Neuronal stem cell (in vitro differentiated cells): ENCODE results near the gene SAFB2.

Experiments used
- DNase-seq: peaks from one replicate; pipeline ENCODE4 v3.0.0-alpha.2; 2013; ENCODE audit warnings: low spot score
- H2AFZ ChIP-seq: one replicate; pipeline ENCODE4 v1.6.1; 2013; ENCODE audit warnings: mild to moderate bottlenecking, low read length, inconsistent platforms
- H2AK5ac ChIP-seq: 2 replicates; pipeline ENCODE4 v1.6.1; 2013; ENCODE audit warnings: low read depth, mild to moderate bottlenecking, inconsistent platforms, low read length, moderate library complexity, mixed read lengths
- H2BK120ac ChIP-seq: 2 replicates; pipeline ENCODE4 v1.6.1; 2013; ENCODE audit warnings: low read depth, mild to moderate bottlenecking, inconsistent platforms, low read length, moderate library complexity, mixed read lengths
- H2BK12ac ChIP-seq: one replicate; pipeline ENCODE4 v1.6.1; 2013; ENCODE audit warnings: low read length, inconsistent platforms
- H2BK15ac ChIP-seq: 2 replicates; pipeline ENCODE4 v1.6.1; 2013; ENCODE audit warnings: mild to moderate bottlenecking, low read length, inconsistent platforms, mixed read lengths
- H2BK5ac ChIP-seq: one replicate; pipeline ENCODE4 v1.6.1; 2013; ENCODE audit warnings: inconsistent platforms, mild to moderate bottlenecking, low read length, moderate library complexity
- H3K14ac ChIP-seq: one replicate; pipeline ENCODE4 v1.6.1; 2013; ENCODE audit warnings: low read length, inconsistent platforms
- H3K18ac ChIP-seq: 2 replicates; pipeline ENCODE4 v1.6.1; 2013; ENCODE audit warnings: low read length, inconsistent platforms
- H3K23ac ChIP-seq: 2 replicates; pipeline ENCODE4 v1.6.1; 2013; ENCODE audit warnings: low read depth, mild to moderate bottlenecking, mixed read lengths, low read length, inconsistent platforms; ENCODE audit not compliant: poor library complexity
- H3K27ac ChIP-seq: replicated peaks from 3 replicates; pipeline ENCODE4 v1.5.1; 2013; ENCODE audit warnings: low read length, inconsistent platforms
- H3K27me3 ChIP-seq, 3 experiments: 2 replicates each; pipeline ENCODE4 v1.6.1; 2013; ENCODE audit warnings: low read length in 3 of 3, mild to moderate bottlenecking in 2 of 3, inconsistent platforms in 1 of 3, low read depth in 1 of 3, mixed read lengths in 1 of 3, moderate library complexity in 1 of 3; ENCODE audit not compliant: control insufficient read depth in 3 of 3, insufficient read depth in 3 of 3
- H3K36me3 ChIP-seq, 2 donors: replicated peaks in 1 of 2; 2 replicates each; pipeline ENCODE4 v1.6.1; 2013; ENCODE audit warnings: low read length in 2 of 2; ENCODE audit not compliant: control insufficient read depth in 2 of 2, insufficient read depth in 2 of 2
- H3K4ac ChIP-seq: 2 replicates; pipeline ENCODE4 v1.6.1; 2013; ENCODE audit warnings: inconsistent platforms, mild to moderate bottlenecking, low read length, moderate library complexity
- H3K4me1 ChIP-seq, 2 donors: 1 replicate in 1 of 2; 2 replicates in 1 of 2; pipeline ENCODE4 v1.6.1; 2013; ENCODE audit warnings: low read length in 2 of 2, low read depth in 1 of 2; ENCODE audit not compliant: control insufficient read depth in 2 of 2, insufficient read depth in 1 of 2
- H3K4me2 ChIP-seq: one replicate; pipeline ENCODE4 v1.6.1; 2013; ENCODE audit warnings: mild to moderate bottlenecking, low read length, inconsistent platforms; ENCODE audit not compliant: insufficient read depth, poor library complexity, severe bottlenecking
- H3K4me3 ChIP-seq, 2 donors: 2 replicates each; pipeline ENCODE4 v1.5.1; 2013; ENCODE audit warnings: low read length in 2 of 2, mild to moderate bottlenecking in 2 of 2, inconsistent platforms in 1 of 2, moderate library complexity in 1 of 2
- H3K79me1 ChIP-seq: one replicate; pipeline ENCODE4 v1.6.1; 2013; ENCODE audit warnings: low read depth, mild to moderate bottlenecking, inconsistent platforms, low read length, moderate library complexity
- H3K9ac ChIP-seq: one replicate; pipeline ENCODE4 v1.6.1; 2013; ENCODE audit warnings: mild to moderate bottlenecking, low read depth, low read length, inconsistent platforms; ENCODE audit not compliant: poor library complexity
- H3K9me3 ChIP-seq, 2 donors: replicated peaks in 1 of 2; 2 replicates each; pipeline versions ENCODE3 to v1.6.1; 2013; ENCODE audit warnings: low read length in 2 of 2, mild to moderate bottlenecking in 2 of 2, inconsistent platforms in 1 of 2, low read depth in 1 of 2, mixed read lengths in 1 of 2, moderate library complexity in 1 of 2; ENCODE audit not compliant: control insufficient read depth in 2 of 2, insufficient read depth in 1 of 2
- H4K8ac ChIP-seq: one replicate; pipeline ENCODE4 v1.6.1; 2013; ENCODE audit warnings: low read depth, mild to moderate bottlenecking, inconsistent platforms, low read length, moderate library complexity
- H4K91ac ChIP-seq: one replicate; pipeline ENCODE4 v1.6.1; 2013; ENCODE audit warnings: low read length, low read depth, mild to moderate bottlenecking, inconsistent platforms; ENCODE audit not compliant: poor library complexity
- WGBS, 2 donors: extraction: QIAGEN DNeasy Blood & Tissue Kit; methylation state at CpG; one replicate each; pipeline ENCODE4 v1.1.7; 2013; ENCODE audit warnings: missing lambda C conversion rate in 2 of 2, mixed read lengths in 1 of 2; ENCODE audit not compliant: insufficient read length in 2 of 2, insufficient replicate concordance in 1 of 2; ENCODE audit errors: extremely low coverage in 2 of 2; 5-methylcytosine and 5-hydroxymethylcytosine counted together

SAFB2 gene

DNA sequence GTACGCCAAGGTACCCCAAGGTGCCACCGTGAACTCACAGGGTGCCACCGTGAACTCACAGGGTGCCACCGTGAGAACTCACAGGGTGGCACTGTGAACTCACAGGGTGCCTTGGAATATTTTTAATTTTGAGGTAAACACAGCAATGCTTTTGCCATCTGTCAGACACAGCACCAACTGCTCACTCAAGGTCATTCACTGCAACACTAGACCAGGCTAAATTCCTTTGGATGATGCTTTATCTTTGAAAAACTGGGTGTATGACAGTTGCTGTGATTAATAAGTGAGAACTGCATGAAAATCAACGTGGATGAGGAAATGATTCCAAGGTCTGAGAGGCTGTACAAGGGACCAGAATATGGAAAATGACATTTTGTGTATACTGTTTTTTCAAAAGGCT, 18.9 kb downstream of the SAFB2 start:
- no peak overlapping the region for H3K4me3 ChIP-seq
- no peaks in the 10 kb centered on the region for H3K4me1 ChIP-seq
- no peak overlapping the region for H3K4me2 ChIP-seq
- H3K9me3 ChIP-seq = no peaks in the 10 kb centered on the region
- H3K23ac ChIP-seq = no peak overlapping the region
- no peak overlapping the region for H3K4ac ChIP-seq
- no peak overlapping the region for H4K8ac ChIP-seq
- H2BK15ac ChIP-seq = no peak overlapping the region
- H2AFZ ChIP-seq = no peak overlapping the region
- H3K36me3 ChIP-seq = peaks cover 59 to 94% of the 10 kb centered on the region in 2 donors
- H2BK12ac ChIP-seq = no peak overlapping the region
- H3K27ac ChIP-seq = no peak overlapping the region
- no peaks in the 10 kb centered on the region for H3K27me3 ChIP-seq
- no peak for DNase-seq
- H3K9ac ChIP-seq = no peak overlapping the region
- no CpG with 5 or more reads among the region's 5 CpGs for WGBS, 2 donors
- no peak overlapping the region for H3K14ac ChIP-seq
- no peak overlapping the region for H4K91ac ChIP-seq
- H2AK5ac ChIP-seq = no peak overlapping the region
- no peak overlapping the region for H2BK5ac ChIP-seq
- H3K79me1 ChIP-seq = no peaks in the 10 kb centered on the region
- H2BK120ac ChIP-seq = no peak overlapping the region
- no peak overlapping the region for H3K18ac ChIP-seq

DNA sequence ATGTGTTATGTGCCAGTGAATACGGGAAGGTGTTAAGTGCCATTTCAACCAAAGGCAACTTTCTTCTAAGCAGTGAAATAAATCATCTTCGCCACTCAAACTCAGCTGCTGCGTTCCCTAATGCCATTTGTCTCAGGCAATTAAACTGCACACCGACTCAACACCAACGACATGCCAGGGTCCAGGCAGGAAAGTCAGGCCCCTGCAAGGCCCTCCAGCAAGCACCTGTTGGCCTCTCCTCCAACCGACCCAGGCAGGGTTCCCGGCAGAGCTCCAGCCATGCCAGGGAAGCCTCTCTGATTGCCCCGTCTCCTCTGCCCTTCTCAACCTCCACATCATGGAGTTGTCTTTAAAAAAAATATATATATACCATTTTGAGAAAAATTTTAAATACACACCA, 21.8 kb downstream of the SAFB2 start:
- H2AK5ac ChIP-seq = no peak overlapping the region
- no peak overlapping the region for H3K4me2 ChIP-seq
- no peak overlapping the region for H3K4me3 ChIP-seq
- no peak overlapping the region for H2BK15ac ChIP-seq
- H3K79me1 ChIP-seq = peaks cover 2% of the 10 kb centered on the region
- no peak overlapping the region for H3K27ac ChIP-seq
- H4K8ac ChIP-seq = no peak overlapping the region
- H3K18ac ChIP-seq = no peak overlapping the region
- H2BK5ac ChIP-seq = no peak overlapping the region
- H3K9me3 ChIP-seq = no peaks in the 10 kb centered on the region
- peaks cover 55 to 96% of the 10 kb centered on the region in 2 donors for H3K36me3 ChIP-seq
- WGBS, 2 donors = no CpG with 5 or more reads among the region's 8 CpGs
- H3K4ac ChIP-seq = no peak overlapping the region
- H2BK120ac ChIP-seq = no peak overlapping the region
- H3K27me3 ChIP-seq = no peaks in the 10 kb centered on the region
- no peak overlapping the region for H3K14ac ChIP-seq
- H3K4me1 ChIP-seq = no peaks in the 10 kb centered on the region
- H3K9ac ChIP-seq = no peak overlapping the region
- no peak for DNase-seq
- no peak overlapping the region for H2AFZ ChIP-seq
- H3K23ac ChIP-seq = no peak overlapping the region
- H4K91ac ChIP-seq = no peak overlapping the region
- no peak overlapping the region for H2BK12ac ChIP-seq

GRCh38 chr19:5595745-5596144, 26.8 kb downstream of the SAFB2 start:
- WGBS, 2 donors = no CpG with 5 or more reads among the region's 9 CpGs
- Histone ChIP-seq H2BK12ac (no peak overlapping the region), H3K4me2 (no peak overlapping the region), H3K18ac (no peak overlapping the region), H3K79me1 (peaks cover 3% of the 10 kb centered on the region), H3K27me3 (no peaks in the 10 kb centered on the region), H3K9me3 (no peaks in the 10 kb centered on the region), H2AFZ (no peak overlapping the region), H4K91ac (no peak overlapping the region), H3K4ac (no peak overlapping the region), H2AK5ac (no peak overlapping the region), H3K27ac (no peak overlapping the region), H4K8ac (no peak overlapping the region), H3K23ac (no peak overlapping the region), H3K4me3 (no peak overlapping the region), H3K36me3 (peaks cover 71 to 98% of the 10 kb centered on the region in 2 donors), H2BK15ac (no peak overlapping the region), H3K4me1 (no peaks in the 10 kb centered on the region), H3K9ac (no peak overlapping the region), H2BK5ac (no peak overlapping the region), H3K14ac (no peak overlapping the region), H2BK120ac (no peak overlapping the region)
- DNase-seq = no peak

DNA sequence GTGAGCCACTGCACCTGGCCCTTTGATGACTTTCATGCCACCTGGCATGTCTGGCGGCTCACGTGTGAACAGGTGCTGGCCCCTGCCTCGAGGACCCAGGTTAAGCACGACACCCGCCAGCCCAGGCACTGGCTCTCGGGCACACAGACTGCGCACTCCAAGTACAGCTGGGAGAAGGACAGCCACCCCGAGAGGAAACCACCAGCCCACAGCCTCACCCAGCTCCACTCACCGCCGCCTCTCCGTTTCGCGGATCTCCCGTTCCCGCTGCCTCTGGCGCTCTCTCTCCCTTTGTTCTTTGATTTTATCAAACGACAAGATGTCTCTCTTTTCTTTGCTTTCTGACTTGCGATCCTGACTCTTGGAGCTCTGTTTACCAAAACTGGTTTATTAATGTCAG, 27.4 kb downstream of the SAFB2 start:
- H3K14ac ChIP-seq = no peak overlapping the region
- no peak overlapping the region for H3K4me3 ChIP-seq
- H3K9ac ChIP-seq = no peak overlapping the region
- DNase-seq = no peak
- no peak overlapping the region for H3K23ac ChIP-seq
- H4K8ac ChIP-seq = no peak overlapping the region
- H2BK12ac ChIP-seq = no peak overlapping the region
- no peak overlapping the region for H3K4ac ChIP-seq
- H3K79me1 ChIP-seq = peaks cover 3% of the 10 kb centered on the region
- H3K18ac ChIP-seq = no peak overlapping the region
- H3K27me3 ChIP-seq = no peaks in the 10 kb centered on the region
- H3K36me3 ChIP-seq = peaks cover 70 to 98% of the 10 kb centered on the region in 2 donors
- no CpG with 5 or more reads among the region's 18 CpGs for WGBS, 2 donors
- no peak overlapping the region for H2AK5ac ChIP-seq
- no peak overlapping the region for H2BK5ac ChIP-seq
- H3K4me1 ChIP-seq = no peaks in the 10 kb centered on the region
- H3K9me3 ChIP-seq = no peaks in the 10 kb centered on the region
- no peak overlapping the region for H2BK120ac ChIP-seq
- H2BK15ac ChIP-seq = no peak overlapping the region
- H2AFZ ChIP-seq = no peak overlapping the region
- no peak overlapping the region for H3K27ac ChIP-seq
- no peak overlapping the region for H4K91ac ChIP-seq
- H3K4me2 ChIP-seq = no peak overlapping the region
